WTC11 (cell line): Measurements from ENCODE around the gene BRD1. TPM values are rescaled to one million over a fixed set of nuclear protein-coding genes. Genes with fewer than 3 reads are reported as not detected.

Experiments
- ATAC-seq: fragments of 200-7000 bp; cut with Tn5 transposase; 2 replicates; pipeline ENCODE4 v1.10.0; 2021; ENCODE audit warnings: mild to moderate bottlenecking, moderate library complexity
- CTCF ChIA-PET: fragments of 300-600 bp; sonication (Branson Sonifier 250); formaldehyde crosslinking; loops from one replicate; lab custom pipeline; 2021; ENCODE audit warnings: antibody characterized with exemption; lab: Charles Lee
- POLR2A ChIA-PET: fragments of 350-600 bp; sonication (Branson Sonifier 250); formaldehyde crosslinking; loops from one replicate; lab custom pipeline; 2021; ENCODE audit warnings: antibody characterized with exemption; lab: Charles Lee
- DNase-seq: peaks from one replicate; pipeline ENCODE4 v3.0.0; 2021; ENCODE audit warnings: low spot score
- H3K27ac Mint-ChIP-seq: 2 replicates; pipeline ENCODE4 v1.8.0; 2021; ENCODE audit warnings: mixed read lengths
- H3K27me3 Mint-ChIP-seq: 2 replicates; pipeline ENCODE4 v1.8.0; 2021; ENCODE audit warnings: low read depth, mild to moderate bottlenecking, moderate library complexity, mixed read lengths
- H3K36me3 Mint-ChIP-seq: 2 replicates; pipeline ENCODE4 v1.8.0; 2021; ENCODE audit warnings: mixed read lengths
- H3K4me1 Mint-ChIP-seq: 2 replicates; pipeline ENCODE4 v1.8.0; 2022; ENCODE audit warnings: mixed read lengths
- H3K4me3 Mint-ChIP-seq: 2 replicates; pipeline ENCODE4 v1.8.0; 2021; ENCODE audit warnings: mild to moderate bottlenecking, moderate library complexity, mixed read lengths
- H3K9me3 Mint-ChIP-seq: 2 replicates; pipeline ENCODE4 v1.8.0; 2021; ENCODE audit warnings: mixed read lengths
- CREB1 ChIP-seq: sonication (generic); formaldehyde crosslinking; IDR thresholded peaks from 2 replicates; pipeline ENCODE4 v1.8.0; 2023; ENCODE audit warnings: mild to moderate bottlenecking, missing genetic modification reagents
- CREM ChIP-seq: sonication (generic); formaldehyde crosslinking; IDR thresholded peaks from 2 replicates; pipeline ENCODE4 v1.8.1; 2022; ENCODE audit warnings: mild to moderate bottlenecking, missing genetic modification reagents, moderate library complexity
- ESRRA ChIP-seq: sonication (generic); formaldehyde crosslinking; IDR thresholded peaks from 2 replicates; pipeline ENCODE4 v1.8.1; 2022; ENCODE audit warnings: mild to moderate bottlenecking, missing genetic modification reagents, borderline replicate concordance
- FOXP1 ChIP-seq: sonication (generic); formaldehyde crosslinking; IDR thresholded peaks from 2 replicates; pipeline ENCODE4 v1.8.0; 2022; ENCODE audit warnings: missing genetic modification reagents, mild to moderate bottlenecking, moderate library complexity, borderline replicate concordance
- HMGA2 ChIP-seq: fragments of 250-450 bp; sonication (Bioruptor Pico); IDR thresholded peaks from 2 replicates; pipeline ENCODE4 v1.4.0; 2021; ENCODE audit warnings: mild to moderate bottlenecking, moderate library complexity
- JAZF1 ChIP-seq: fragments of 250-450 bp; sonication (Bioruptor Pico); IDR thresholded peaks from 2 replicates; pipeline ENCODE4 v1.9.0; 2021; ENCODE audit warnings: moderate library complexity, mild to moderate bottlenecking, inconsistent platforms
- KAT7 ChIP-seq: sonication (generic); formaldehyde crosslinking; IDR thresholded peaks from 2 replicates; pipeline ENCODE4 v1.8.1; 2023; ENCODE audit warnings: missing genetic modification reagents, mild to moderate bottlenecking, borderline replicate concordance
- MYBL2 ChIP-seq: sonication (generic); formaldehyde crosslinking; IDR thresholded peaks from 2 replicates; pipeline ENCODE4 v1.8.1; 2023; ENCODE audit warnings: mild to moderate bottlenecking, moderate library complexity, missing genetic modification reagents
- NFE2L1 ChIP-seq: sonication (generic); formaldehyde crosslinking; IDR thresholded peaks from 2 replicates; pipeline ENCODE4 v1.8.1; 2023; ENCODE audit warnings: missing genetic modification reagents
- NR2C2 ChIP-seq: sonication (generic); formaldehyde crosslinking; IDR thresholded peaks from 2 replicates; pipeline ENCODE4 v1.8.0; 2022; ENCODE audit warnings: mild to moderate bottlenecking, missing genetic modification reagents
- SMAD3 ChIP-seq: sonication (generic); formaldehyde crosslinking; IDR thresholded peaks from 2 replicates; pipeline ENCODE4 v1.8.0; 2022; ENCODE audit warnings: missing genetic modification reagents, mild to moderate bottlenecking, borderline replicate concordance
- TEAD1 ChIP-seq: sonication (generic); formaldehyde crosslinking; IDR thresholded peaks from 2 replicates; pipeline ENCODE4 v1.8.0; 2022; ENCODE audit warnings: mild to moderate bottlenecking, missing genetic modification reagents
- TP53 ChIP-seq: sonication (generic); formaldehyde crosslinking; IDR thresholded peaks from 2 replicates; pipeline ENCODE4 v1.8.1; 2023; ENCODE audit warnings: mild to moderate bottlenecking, missing genetic modification reagents
- ZNF317 ChIP-seq: sonication (generic); formaldehyde crosslinking; IDR thresholded peaks from 2 replicates; pipeline ENCODE4 v1.8.1; 2023; ENCODE audit warnings: low read depth, mild to moderate bottlenecking, moderate library complexity, missing genetic modification reagents, borderline replicate concordance
- total RNA-seq: library from RNA; stranded (reverse); gene quantifications from 3 replicates; pipeline ENCODE4 v1.2.3, GENCODE V29; 2021
- TF ChIP-seq, protein P1 (sequence below): sonication (generic); formaldehyde crosslinking; IDR thresholded peaks from 2 replicates; pipeline ENCODE4 v1.8.1; 2023; ENCODE audit warnings: mild to moderate bottlenecking, missing genetic modification reagents, moderate library complexity
- TF ChIP-seq, protein P2 (sequence below): sonication (generic); formaldehyde crosslinking; IDR thresholded peaks from 2 replicates; pipeline ENCODE4 v1.8.1; 2022; ENCODE audit warnings: low read depth, missing genetic modification reagents, borderline replicate concordance
- TF ChIP-seq, protein P3 (sequence below): sonication (generic); formaldehyde crosslinking; IDR thresholded peaks from 2 replicates; pipeline ENCODE4 v1.8.1; 2023; ENCODE audit warnings: mild to moderate bottlenecking, missing genetic modification reagents, borderline replicate concordance
- TF ChIP-seq, protein P4 (sequence below): sonication (generic); formaldehyde crosslinking; IDR thresholded peaks from 2 replicates; pipeline ENCODE4 v1.8.0; 2023; ENCODE audit warnings: missing genetic modification reagents
- TF ChIP-seq, protein P5 (sequence below): sonication (generic); formaldehyde crosslinking; IDR thresholded peaks from 2 replicates; pipeline ENCODE4 v1.8.0; 2022; ENCODE audit warnings: mild to moderate bottlenecking, missing genetic modification reagents

Gene BRD1
- total RNA-seq, 1 experiment from 2014 or later, result 36.6 TPM

DNA sequence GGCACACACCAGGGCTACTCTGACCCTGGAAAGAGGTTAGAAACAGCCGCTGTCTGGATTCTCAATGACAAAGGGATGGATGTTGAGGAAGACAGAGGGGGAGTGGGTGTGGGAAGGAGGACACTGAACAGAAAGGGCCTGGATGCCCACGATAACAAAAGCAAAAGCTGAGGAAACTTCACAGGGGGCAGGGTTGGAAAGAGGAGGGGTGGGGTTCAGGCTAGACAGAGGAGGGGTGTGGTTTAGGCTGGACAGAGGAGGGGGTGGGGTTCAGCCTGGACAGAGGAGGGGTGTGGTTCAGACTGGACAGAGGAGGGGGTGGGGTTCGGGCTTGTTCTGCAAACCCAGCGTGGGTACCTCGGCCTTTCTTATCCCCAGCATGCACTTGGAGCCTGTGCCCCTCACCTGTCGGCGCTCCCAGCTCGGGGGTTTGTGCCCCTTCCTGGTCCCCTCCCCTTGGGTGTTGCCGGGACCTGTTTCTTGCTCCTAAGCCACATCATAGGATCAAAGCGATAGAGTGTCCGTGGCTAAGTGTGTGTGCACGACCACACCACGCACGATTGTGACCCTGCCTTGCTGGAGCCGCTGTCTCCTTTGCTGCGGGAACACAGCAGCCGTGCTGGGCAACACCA lies 75.6 kb downstream of the BRD1 start:
- ChIA-PET POLR2A (no interaction called here), CTCF (no interaction called here)
- peaks cover 19% of the 10 kb centered on the region for H3K9me3 Mint-ChIP-seq
- H3K36me3 Mint-ChIP-seq, result peaks cover 6% of the 10 kb centered on the region
- 0 out of 2 replicates have a peak, but pooled peaks cover 3% of the 10 kb centered on the region for H3K4me1 Mint-ChIP-seq
- no peak overlapping the region for H3K27ac Mint-ChIP-seq
- no peak for TF ChIP-seq NFE2L1 (CRISPR knock-in tag)
- no peak for TF ChIP-seq TEAD1 (CRISPR knock-in tag)
- no peak for TF ChIP-seq ZNF317 (CRISPR knock-in tag)
- TF ChIP-seq, protein P1, sequence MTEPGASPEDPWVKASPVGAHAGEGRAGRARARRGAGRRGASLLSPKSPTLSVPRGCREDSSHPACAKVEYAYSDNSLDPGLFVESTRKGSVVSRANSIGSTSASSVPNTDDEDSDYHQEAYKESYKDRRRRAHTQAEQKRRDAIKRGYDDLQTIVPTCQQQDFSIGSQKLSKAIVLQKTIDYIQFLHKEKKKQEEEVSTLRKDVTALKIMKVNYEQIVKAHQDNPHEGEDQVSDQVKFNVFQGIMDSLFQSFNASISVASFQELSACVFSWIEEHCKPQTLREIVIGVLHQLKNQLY (CRISPR knock-in tag), result no peak
- DNase-seq, result no peak
- no peak overlapping the region for H3K4me3 Mint-ChIP-seq
- no peak for ATAC-seq
- peaks cover 4% of the 10 kb centered on the region for H3K27me3 Mint-ChIP-seq

DNA sequence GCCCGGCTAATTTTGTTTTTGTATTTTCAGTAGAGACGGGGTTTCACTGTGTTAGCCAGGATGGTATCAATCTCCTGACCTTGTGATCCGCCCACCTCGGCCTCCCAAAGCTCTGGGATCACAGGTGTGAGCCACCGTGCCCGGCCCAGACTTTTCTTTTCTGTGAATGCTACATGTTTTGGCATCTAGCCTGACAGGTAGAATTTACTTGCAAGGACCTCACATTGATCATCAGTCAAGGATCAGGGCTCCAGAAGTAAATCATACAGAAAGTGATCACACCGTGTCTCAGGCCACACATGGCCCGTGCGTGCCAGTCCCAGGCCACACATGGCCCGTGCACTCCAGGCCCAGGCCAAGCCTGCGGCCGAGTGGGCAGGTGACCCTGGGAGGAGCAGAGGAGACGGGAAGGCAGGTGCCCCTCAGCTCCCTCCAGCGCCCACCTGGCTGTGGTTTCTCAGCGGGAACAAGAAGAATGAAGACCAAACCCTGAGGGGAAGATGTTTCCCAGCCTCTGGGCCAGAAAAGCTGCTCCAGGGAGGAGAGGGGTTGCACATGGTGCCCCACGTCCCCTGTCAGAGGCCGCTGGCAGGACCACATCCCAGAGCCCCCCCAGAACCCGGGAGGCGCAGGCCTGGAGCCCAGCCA lies 76.2 kb downstream of the BRD1 start:
- H3K9me3 Mint-ChIP-seq, result peaks cover 21% of the 10 kb centered on the region
- DNase-seq (no peak), ATAC-seq (no peak)
- no peak overlapping the region for H3K27ac Mint-ChIP-seq
- H3K4me3 Mint-ChIP-seq, result no peak overlapping the region
- peaks cover 12% of the 10 kb centered on the region for H3K36me3 Mint-ChIP-seq
- ChIA-PET POLR2A (no interaction called here), CTCF (no interaction called here)
- H3K4me1 Mint-ChIP-seq, result 0 out of 2 replicates have a peak, but pooled peaks cover 3% of the 10 kb centered on the region
- H3K27me3 Mint-ChIP-seq, result peaks cover 2% of the 10 kb centered on the region; the same call in 1 of the 2 replicates
- TF ChIP-seq TP53 (CRISPR knock-in tag) (no peak), NR2C2 (no peak), MYBL2 (CRISPR knock-in tag) (no peak)
- TF ChIP-seq, protein P2, sequence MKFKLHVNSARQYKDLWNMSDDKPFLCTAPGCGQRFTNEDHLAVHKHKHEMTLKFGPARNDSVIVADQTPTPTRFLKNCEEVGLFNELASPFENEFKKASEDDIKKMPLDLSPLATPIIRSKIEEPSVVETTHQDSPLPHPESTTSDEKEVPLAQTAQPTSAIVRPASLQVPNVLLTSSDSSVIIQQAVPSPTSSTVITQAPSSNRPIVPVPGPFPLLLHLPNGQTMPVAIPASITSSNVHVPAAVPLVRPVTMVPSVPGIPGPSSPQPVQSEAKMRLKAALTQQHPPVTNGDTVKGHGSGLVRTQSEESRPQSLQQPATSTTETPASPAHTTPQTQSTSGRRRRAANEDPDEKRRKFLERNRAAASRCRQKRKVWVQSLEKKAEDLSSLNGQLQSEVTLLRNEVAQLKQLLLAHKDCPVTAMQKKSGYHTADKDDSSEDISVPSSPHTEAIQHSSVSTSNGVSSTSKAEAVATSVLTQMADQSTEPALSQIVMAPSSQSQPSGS (CRISPR knock-in tag), result no peak
- TF ChIP-seq, protein P3, sequence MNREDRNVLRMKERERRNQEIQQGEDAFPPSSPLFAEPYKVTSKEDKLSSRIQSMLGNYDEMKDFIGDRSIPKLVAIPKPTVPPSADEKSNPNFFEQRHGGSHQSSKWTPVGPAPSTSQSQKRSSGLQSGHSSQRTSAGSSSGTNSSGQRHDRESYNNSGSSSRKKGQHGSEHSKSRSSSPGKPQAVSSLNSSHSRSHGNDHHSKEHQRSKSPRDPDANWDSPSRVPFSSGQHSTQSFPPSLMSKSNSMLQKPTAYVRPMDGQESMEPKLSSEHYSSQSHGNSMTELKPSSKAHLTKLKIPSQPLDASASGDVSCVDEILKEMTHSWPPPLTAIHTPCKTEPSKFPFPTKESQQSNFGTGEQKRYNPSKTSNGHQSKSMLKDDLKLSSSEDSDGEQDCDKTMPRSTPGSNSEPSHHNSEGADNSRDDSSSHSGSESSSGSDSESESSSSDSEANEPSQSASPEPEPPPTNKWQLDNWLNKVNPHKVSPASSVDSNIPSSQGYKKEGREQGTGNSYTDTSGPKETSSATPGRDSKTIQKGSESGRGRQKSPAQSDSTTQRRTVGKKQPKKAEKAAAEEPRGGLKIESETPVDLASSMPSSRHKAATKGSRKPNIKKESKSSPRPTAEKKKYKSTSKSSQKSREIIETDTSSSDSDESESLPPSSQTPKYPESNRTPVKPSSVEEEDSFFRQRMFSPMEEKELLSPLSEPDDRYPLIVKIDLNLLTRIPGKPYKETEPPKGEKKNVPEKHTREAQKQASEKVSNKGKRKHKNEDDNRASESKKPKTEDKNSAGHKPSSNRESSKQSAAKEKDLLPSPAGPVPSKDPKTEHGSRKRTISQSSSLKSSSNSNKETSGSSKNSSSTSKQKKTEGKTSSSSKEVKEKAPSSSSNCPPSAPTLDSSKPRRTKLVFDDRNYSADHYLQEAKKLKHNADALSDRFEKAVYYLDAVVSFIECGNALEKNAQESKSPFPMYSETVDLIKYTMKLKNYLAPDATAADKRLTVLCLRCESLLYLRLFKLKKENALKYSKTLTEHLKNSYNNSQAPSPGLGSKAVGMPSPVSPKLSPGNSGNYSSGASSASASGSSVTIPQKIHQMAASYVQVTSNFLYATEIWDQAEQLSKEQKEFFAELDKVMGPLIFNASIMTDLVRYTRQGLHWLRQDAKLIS, result no peak

DNA sequence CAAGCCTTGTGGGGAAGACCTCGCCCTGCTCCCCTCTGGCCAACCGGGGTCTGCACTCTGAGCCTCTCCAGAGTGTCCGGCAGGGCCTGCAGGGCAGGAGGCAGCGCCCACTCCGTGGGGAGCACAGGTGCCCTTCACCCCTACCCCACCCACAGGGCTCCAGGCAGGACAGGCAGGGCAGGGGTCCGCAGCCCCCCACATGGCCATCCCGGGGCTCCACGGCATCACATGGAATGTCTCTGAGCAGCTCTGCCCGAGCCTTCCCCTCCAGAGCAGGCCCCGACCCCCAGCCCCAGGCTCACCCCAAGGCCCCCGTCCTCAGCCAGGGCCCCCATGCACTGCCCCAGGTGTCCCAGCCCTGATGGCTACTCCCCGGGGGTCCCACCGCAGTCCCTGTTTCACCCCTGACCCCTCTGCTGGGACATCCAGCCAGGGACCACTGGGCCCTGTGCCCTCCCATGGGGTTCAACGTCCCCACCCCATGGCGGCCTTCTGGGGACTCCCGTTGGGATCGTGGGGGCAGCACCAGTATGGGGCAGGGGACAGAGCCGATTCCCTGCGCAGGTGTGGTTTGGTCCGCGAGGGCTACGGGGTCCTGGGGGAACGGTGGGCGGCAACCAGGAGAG lies 77.7 kb downstream of the BRD1 start:
- Mint-ChIP-seq H3K4me3 (no peak overlapping the region), H3K36me3 (peaks cover 22% of the 10 kb centered on the region), H3K9me3 (peaks cover 29% of the 10 kb centered on the region), H3K4me1 (0 out of 2 replicates have a peak, but pooled peaks cover 3% of the 10 kb centered on the region), H3K27me3 (peaks cover 6% of the 10 kb centered on the region; the same call in 1 of the 2 replicates), H3K27ac (no peak overlapping the region)
- DNase-seq (no peak), ATAC-seq (no peak)
- POLR2A ChIA-PET, result no interaction called here
- TF ChIP-seq, protein P2 (CRISPR knock-in tag), result no peak
- TF ChIP-seq, protein P4, sequence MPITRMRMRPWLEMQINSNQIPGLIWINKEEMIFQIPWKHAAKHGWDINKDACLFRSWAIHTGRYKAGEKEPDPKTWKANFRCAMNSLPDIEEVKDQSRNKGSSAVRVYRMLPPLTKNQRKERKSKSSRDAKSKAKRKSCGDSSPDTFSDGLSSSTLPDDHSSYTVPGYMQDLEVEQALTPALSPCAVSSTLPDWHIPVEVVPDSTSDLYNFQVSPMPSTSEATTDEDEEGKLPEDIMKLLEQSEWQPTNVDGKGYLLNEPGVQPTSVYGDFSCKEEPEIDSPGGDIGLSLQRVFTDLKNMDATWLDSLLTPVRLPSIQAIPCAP (CRISPR knock-in tag), result no peak
- TF ChIP-seq HMGA2 (CRISPR knock-in tag) (no peak), ESRRA (CRISPR knock-in tag) (no peak), FOXP1 (no peak), CREB1 (CRISPR knock-in tag) (no peak), TEAD1 (CRISPR knock-in tag) (no peak), KAT7 (CRISPR knock-in tag) (no peak), CREM (CRISPR knock-in tag) (no peak), JAZF1 (CRISPR knock-in tag) (no peak), SMAD3 (CRISPR knock-in tag) (no peak)
- TF ChIP-seq, protein P5, sequence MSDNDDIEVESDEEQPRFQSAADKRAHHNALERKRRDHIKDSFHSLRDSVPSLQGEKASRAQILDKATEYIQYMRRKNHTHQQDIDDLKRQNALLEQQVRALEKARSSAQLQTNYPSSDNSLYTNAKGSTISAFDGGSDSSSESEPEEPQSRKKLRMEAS, result no peak
- CTCF ChIA-PET, result no interaction called here
